ENCODE measurements around the gene CYTH2.

Gene CYTH2

DNA sequence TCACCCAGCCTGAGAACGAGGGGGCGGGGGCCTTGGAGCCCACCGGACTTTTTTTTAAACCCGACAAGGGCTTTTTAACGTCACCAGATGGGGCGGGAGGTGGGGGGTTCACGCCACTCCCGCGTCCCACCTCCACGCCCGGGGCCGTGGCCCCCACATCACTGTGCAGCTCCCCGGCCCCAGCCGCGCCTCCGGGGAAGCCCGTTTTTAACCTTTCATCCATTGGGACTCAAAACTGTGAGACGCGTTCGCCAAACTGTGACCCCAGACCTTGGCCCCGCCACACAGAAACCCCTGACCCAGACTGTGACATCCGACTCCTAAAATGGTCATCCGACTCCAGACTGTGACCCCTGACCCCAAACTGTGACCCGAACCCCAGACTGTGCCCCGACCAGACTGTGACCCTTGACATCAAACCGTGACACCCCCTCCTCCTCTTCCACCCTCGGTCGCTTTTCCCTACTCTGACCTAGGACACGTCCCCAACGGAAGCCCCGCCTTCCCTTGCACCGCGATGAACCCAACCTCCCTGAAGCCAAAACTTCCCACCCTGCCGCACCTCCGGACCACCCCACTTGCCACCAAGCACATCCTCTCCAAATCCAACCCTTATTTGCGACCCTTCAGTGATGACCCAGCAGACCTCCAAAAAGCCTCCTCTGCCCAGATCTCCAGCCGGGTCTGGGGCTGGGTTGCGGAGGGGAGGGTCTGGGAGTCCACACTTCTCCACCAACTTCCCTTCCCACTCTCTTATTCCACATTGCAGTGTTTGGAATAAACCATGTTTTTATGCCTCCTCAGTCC, 24.8 kb upstream of the CYTH2 start:
- H3K4me3 ChIP-seq (ENCODE audit: low read depth in 1 of 2, low read length in 2 of 2) = peak overlapping the region; percentile 1 to 97
- H3K9ac ChIP-seq (ENCODE audit: low read length) = no peak overlapping the region
- peaks cover 15 to 26% of the 10 kb centered on the region in 2 donors for H3K27me3 ChIP-seq (ENCODE audit: control insufficient read depth in 1 of 2, insufficient read depth in 2 of 2, low read length in 2 of 2)
- H3K9me3 ChIP-seq (ENCODE audit: low read length) = no peaks in the 10 kb centered on the region
- H3K27ac ChIP-seq (ENCODE audit: low read depth, low read length) = no peak overlapping the region
- H3K4me1 ChIP-seq (ENCODE audit: insufficient read depth, low read length) = peaks cover 20% of the 10 kb centered on the region
- H3K36me3 ChIP-seq (ENCODE audit: insufficient read depth, low read length) = peaks cover 13% of the 10 kb centered on the region

DNA sequence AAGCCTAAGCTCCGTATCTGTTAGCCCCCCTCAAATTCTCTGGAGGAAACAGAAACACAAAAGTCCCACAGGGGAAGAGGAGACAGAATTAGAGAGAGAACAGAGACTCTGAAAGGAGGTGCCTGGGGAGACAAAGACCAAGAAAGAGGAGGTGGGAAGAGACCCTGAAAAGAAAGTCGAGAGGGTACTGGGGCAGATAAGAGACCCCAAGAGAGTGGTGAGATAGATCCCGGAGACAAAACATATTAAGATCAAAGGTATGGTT, 24.3 kb upstream of the CYTH2 start:
- H3K9ac ChIP-seq (ENCODE audit: low read length) = no peak overlapping the region
- peak overlapping the region; percentile 1 to 97 for H3K4me3 ChIP-seq (ENCODE audit: low read depth in 1 of 2, low read length in 2 of 2)
- H3K36me3 ChIP-seq (ENCODE audit: insufficient read depth, low read length) = peaks cover 15% of the 10 kb centered on the region
- peaks cover 20% of the 10 kb centered on the region for H3K4me1 ChIP-seq (ENCODE audit: insufficient read depth, low read length)
- peaks cover 15 to 26% of the 10 kb centered on the region in 2 donors for H3K27me3 ChIP-seq (ENCODE audit: control insufficient read depth in 1 of 2, insufficient read depth in 2 of 2, low read length in 2 of 2)
- H3K27ac ChIP-seq (ENCODE audit: low read depth, low read length) = no peak overlapping the region
- no peaks in the 10 kb centered on the region for H3K9me3 ChIP-seq (ENCODE audit: low read length)

DNA sequence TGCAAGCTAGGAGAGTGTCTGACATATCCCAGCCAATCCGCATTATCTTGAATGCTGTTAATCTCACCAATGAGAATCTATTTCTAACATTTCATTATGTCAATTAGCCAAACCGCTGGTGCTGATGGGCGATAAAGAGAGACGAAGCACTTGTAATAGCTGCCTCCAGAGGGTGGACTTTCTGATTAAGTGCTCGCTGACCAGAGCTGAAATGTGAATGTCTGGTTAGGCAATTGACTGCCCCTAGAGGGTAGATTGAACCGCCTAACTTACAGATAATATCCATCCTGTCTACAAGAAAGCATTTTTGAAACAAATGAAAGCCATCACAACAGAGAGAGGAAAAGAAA, 23.9 kb upstream of the CYTH2 start:
- no peaks in the 10 kb centered on the region for H3K9me3 ChIP-seq (ENCODE audit: low read length)
- peaks cover 19% of the 10 kb centered on the region for H3K36me3 ChIP-seq (ENCODE audit: insufficient read depth, low read length)
- H3K27ac ChIP-seq (ENCODE audit: low read depth, low read length) = peak overlapping the region; percentile 90
- peaks cover 15 to 26% of the 10 kb centered on the region in 2 donors for H3K27me3 ChIP-seq (ENCODE audit: control insufficient read depth in 1 of 2, insufficient read depth in 2 of 2, low read length in 2 of 2)
- H3K4me3 ChIP-seq (ENCODE audit: low read depth in 1 of 2, low read length in 2 of 2) = peak overlapping the region; percentile 76 to 97
- peak overlapping the region; percentile 73 for H3K9ac ChIP-seq (ENCODE audit: low read length)
- H3K4me1 ChIP-seq (ENCODE audit: insufficient read depth, low read length) = peaks cover 20% of the 10 kb centered on the region

DNA sequence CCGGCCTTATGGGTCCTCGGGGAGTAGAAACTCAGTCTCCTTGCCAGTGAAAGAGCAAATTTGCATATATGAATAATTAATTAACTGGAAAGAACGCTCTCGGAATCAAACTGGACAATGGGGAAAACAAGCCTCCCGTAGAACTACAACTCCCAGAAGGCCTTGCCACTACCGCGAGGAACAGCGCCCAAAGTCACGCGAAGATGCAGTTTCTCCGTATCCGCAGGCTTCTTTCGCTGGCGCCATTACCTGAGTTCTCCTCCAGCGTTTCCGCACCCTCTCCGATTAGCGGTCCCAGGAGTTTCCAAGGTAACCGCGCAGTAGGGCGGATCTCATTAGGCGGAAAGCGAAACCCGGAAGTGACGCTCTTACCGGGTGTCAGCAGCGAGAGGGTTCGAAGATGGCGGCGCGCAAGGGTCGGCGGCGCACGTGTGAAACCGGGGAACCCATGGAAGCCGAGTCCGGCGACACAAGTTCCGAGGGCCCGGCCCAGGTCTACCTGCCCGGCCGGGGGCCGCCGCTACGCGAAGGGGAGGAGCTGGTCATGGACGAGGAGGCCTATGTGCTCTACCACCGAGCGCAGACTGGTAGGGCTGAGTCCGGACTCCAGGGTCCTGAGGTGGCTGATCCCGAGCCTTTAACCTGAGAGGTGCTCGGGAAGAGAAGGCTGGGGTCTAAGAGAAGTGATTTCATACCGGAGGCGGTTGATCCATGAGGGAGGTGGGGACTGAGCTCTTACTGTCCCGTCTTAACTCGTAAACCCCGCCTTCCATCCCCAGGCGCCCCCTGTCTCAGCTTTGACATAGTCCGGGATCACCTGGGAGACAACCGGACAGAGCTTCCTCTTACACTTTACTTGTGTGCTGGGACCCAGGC, 23.3 kb upstream of the CYTH2 start, which contains the start of gene GRWD1:
GRWD1 (plus strand) TSS at position 378 of the 876 bp plus-strand sequence; CDS start at position 401, 23 bp downstream.
- Histone ChIP-seq H3K36me3 (ENCODE audit: insufficient read depth, low read length) (peaks cover 25% of the 10 kb centered on the region), H3K27me3 (ENCODE audit: control insufficient read depth in 1 of 2, insufficient read depth in 2 of 2, low read length in 2 of 2) (peaks cover 15 to 26% of the 10 kb centered on the region in 2 donors), H3K9ac (ENCODE audit: low read length) (peak within 1 kb of the TSS; percentile 73), H3K4me3 (ENCODE audit: low read depth in 1 of 2, low read length in 2 of 2) (peak within 1 kb of the TSS; percentile 76 to 97), H3K4me1 (ENCODE audit: insufficient read depth, low read length) (peaks cover 20% of the 10 kb centered on the region), H3K27ac (ENCODE audit: low read depth, low read length) (peak within 1 kb of the TSS; percentile 90), H3K9me3 (ENCODE audit: low read length) (no peaks in the 10 kb centered on the region)

DNA sequence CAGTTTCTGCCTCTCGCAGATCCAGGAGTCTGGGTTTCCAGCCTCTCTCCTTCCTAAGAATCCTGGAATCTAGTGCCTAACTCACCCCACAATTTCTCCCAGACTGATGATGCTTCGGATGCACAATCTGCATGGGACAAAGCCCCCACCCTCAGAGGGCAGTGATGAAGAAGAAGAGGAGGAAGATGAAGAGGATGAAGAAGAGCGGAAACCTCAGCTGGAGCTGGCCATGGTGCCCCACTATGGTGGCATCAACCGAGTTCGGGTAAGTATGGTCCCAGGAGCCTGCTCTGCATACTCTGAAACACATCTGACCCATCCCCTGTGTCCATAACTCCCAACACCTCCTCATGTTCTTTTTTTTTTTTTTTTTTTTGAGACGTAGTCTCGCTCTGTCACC, 22.6 kb upstream of the CYTH2 start:
- H3K9ac ChIP-seq (ENCODE audit: low read length) = peak overlapping the region; percentile 73
- no peaks in the 10 kb centered on the region for H3K9me3 ChIP-seq (ENCODE audit: low read length)
- H3K36me3 ChIP-seq (ENCODE audit: insufficient read depth, low read length) = peaks cover 32% of the 10 kb centered on the region
- H3K27me3 ChIP-seq (ENCODE audit: control insufficient read depth in 1 of 2, insufficient read depth in 2 of 2, low read length in 2 of 2) = peaks cover 15 to 20% of the 10 kb centered on the region in 2 donors
- H3K4me1 ChIP-seq (ENCODE audit: insufficient read depth, low read length) = peaks cover 20% of the 10 kb centered on the region
- H3K27ac ChIP-seq (ENCODE audit: low read depth, low read length) = no peak overlapping the region
- peak overlapping the region; percentile 76 to 97 for H3K4me3 ChIP-seq (ENCODE audit: low read depth in 1 of 2, low read length in 2 of 2)

DNA sequence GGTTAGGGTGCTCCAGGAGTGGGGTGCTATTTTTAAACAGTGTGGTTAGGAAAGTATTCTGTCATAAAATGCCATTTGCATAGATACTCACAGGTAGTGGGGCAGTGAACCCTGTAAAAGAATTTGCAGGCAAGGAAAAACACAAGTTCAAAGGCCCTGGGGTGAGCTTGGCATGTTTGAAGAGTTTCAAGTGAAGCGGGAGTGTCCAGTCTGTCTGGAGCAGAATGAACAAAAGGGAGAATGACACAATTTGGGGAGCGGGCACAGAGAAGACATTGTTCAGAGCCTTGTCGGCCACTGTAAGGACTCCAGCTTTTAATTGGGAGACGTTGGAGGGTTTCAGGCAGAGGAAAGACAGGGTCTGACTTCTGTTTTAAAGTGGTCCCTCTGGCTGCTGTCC, 20.6 kb upstream of the CYTH2 start:
- Histone ChIP-seq H3K9me3 (ENCODE audit: low read length) (no peaks in the 10 kb centered on the region), H3K4me3 (ENCODE audit: low read depth in 1 of 2, low read length in 2 of 2) (no peak overlapping the region), H3K36me3 (ENCODE audit: insufficient read depth, low read length) (peaks cover 43% of the 10 kb centered on the region), H3K4me1 (ENCODE audit: insufficient read depth, low read length) (peaks cover 20% of the 10 kb centered on the region), H3K27me3 (ENCODE audit: control insufficient read depth in 1 of 2, insufficient read depth in 2 of 2, low read length in 2 of 2) (peaks cover 8 to 11% of the 10 kb centered on the region in 2 donors), H3K27ac (ENCODE audit: low read depth, low read length) (no peak overlapping the region), H3K9ac (ENCODE audit: low read length) (no peak overlapping the region)

DNA sequence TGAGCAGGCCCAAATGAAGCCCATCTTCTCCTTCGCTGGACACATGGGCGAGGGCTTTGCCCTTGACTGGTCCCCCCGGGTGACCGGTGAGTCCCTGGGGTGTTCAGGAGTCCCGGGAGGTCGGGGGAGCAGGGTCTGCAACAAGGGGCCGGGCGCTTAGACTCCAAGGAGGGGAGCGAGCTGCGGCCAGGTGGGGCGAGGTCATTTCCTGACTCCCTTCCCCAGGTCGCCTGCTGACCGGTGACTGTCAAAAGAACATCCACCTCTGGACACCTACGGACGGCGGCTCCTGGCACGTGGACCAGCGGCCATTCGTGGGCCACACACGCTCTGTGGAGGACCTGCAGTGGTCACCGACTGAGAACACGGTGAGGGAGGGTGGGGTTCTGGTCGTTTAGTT, 18.7 kb upstream of the CYTH2 start:
- H3K36me3 ChIP-seq (ENCODE audit: insufficient read depth, low read length) = peaks cover 44% of the 10 kb centered on the region
- H3K9ac ChIP-seq (ENCODE audit: low read length) = no peak overlapping the region

DNA sequence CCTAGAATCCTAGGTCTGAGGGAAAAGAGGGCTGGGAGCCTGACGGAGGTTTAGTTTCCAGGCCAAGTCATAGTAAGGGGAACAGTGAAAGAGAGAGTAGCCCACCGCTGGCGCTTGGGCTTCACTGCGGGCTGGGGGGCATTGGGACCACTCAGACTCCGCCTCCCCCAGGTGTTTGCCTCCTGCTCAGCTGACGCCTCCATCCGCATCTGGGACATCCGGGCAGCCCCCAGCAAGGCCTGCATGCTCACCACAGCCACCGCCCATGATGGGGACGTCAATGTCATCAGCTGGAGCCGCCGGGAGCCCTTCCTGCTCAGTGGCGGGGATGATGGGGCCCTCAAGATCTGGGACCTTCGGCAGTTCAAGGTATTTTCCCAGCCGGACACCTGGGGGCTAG, 18.3 kb upstream of the CYTH2 start:
- H3K4me3 ChIP-seq (ENCODE audit: low read depth in 1 of 2, low read length in 2 of 2) = no peak overlapping the region
- H3K27me3 ChIP-seq (ENCODE audit: control insufficient read depth in 1 of 2, insufficient read depth in 2 of 2, low read length in 2 of 2) = no peaks in the 10 kb centered on the region
- no peak overlapping the region for H3K27ac ChIP-seq (ENCODE audit: low read depth, low read length)
- H3K36me3 ChIP-seq (ENCODE audit: insufficient read depth, low read length) = peaks cover 44% of the 10 kb centered on the region
- H3K9me3 ChIP-seq (ENCODE audit: low read length) = no peaks in the 10 kb centered on the region
- H3K4me1 ChIP-seq (ENCODE audit: insufficient read depth, low read length) = peaks cover 7% of the 10 kb centered on the region
- H3K9ac ChIP-seq (ENCODE audit: low read length) = no peak overlapping the region

More for the DNA sequence above, 18.7 kb upstream of the CYTH2 start:
- H3K4me3 ChIP-seq (ENCODE audit: low read depth in 1 of 2, low read length in 2 of 2) = no peak overlapping the region
- no peaks in the 10 kb centered on the region for H3K9me3 ChIP-seq (ENCODE audit: low read length)
- H3K27me3 ChIP-seq (ENCODE audit: control insufficient read depth in 1 of 2, insufficient read depth in 2 of 2, low read length in 2 of 2) = no peaks in the 10 kb centered on the region
- H3K27ac ChIP-seq (ENCODE audit: low read depth, low read length) = no peak overlapping the region
- H3K4me1 ChIP-seq (ENCODE audit: insufficient read depth, low read length) = peaks cover 7% of the 10 kb centered on the region

DNA sequence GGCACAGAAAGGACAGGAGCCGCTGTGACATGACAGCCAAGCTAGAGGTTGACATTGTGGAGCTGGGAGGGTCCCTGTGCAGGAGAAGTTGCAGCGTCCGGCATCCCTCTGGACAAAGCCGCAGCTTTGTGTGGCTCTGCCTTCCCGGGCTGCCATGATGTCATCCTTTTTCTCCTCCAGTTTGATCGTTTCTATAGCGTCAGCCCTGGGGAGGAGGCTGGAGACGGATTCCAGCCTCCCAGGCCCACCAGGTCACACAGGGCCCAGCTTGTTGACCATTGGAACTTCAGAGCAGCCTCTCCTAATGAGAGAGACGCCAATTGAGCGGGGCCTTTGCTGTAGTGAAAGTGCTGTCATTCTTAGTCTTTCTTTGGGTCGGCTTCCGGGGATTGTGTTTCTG, 17.5 kb upstream of the CYTH2 start:
- H3K36me3 ChIP-seq (ENCODE audit: insufficient read depth, low read length) = peaks cover 44% of the 10 kb centered on the region
- H3K4me1 ChIP-seq (ENCODE audit: insufficient read depth, low read length) = peaks cover 1% of the 10 kb centered on the region
- H3K9me3 ChIP-seq (ENCODE audit: low read length) = no peaks in the 10 kb centered on the region
- no peaks in the 10 kb centered on the region for H3K27me3 ChIP-seq (ENCODE audit: control insufficient read depth in 1 of 2, insufficient read depth in 2 of 2, low read length in 2 of 2)
- no peak overlapping the region for H3K4me3 ChIP-seq (ENCODE audit: low read depth in 1 of 2, low read length in 2 of 2)
- no peak overlapping the region for H3K9ac ChIP-seq (ENCODE audit: low read length)
- no peak overlapping the region for H3K27ac ChIP-seq (ENCODE audit: low read depth, low read length)

DNA sequence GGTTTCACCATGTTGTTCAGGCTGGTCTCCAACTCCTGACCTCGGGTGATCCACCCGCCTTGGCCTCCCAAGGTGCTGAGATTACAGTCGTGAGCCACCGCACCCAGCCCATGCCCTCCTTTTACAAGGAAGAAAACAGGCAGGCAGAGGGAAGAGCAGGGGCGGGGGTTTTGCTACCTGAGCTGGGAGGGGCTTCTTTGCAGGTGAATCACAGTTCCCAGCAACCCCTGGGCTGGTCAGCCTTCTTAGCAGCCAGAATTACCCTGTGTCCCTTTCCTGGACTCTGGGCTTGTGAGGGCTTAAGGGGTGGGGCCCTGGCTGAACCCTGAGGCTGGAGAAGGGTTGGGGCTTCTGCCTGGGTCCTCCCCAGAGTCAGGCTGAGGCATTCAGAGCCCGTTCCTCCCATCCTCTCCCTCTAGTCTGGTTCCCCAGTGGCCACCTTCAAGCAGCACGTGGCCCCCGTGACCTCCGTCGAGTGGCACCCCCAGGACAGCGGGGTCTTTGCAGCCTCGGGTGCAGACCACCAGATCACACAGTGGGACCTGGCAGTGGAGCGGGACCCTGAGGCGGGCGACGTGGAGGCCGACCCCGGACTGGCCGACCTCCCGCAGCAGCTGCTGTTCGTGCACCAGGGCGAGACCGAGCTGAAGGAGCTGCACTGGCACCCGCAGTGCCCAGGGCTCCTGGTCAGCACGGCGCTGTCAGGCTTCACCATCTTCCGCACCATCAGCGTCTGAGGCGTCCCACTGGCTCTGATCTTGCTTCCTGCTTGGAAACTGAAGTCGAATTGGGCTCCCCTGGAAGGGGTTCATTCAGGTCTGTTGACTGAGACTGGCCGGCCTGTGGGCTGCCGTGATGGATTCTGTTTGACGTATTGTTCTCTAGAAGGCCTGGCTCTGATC, 16.6 kb upstream of the CYTH2 start:
- Histone ChIP-seq H3K27ac (ENCODE audit: low read depth, low read length) (no peak overlapping the region), H3K4me1 (ENCODE audit: insufficient read depth, low read length) (no peaks in the 10 kb centered on the region), H3K9me3 (ENCODE audit: low read length) (no peaks in the 10 kb centered on the region), H3K27me3 (ENCODE audit: control insufficient read depth in 1 of 2, insufficient read depth in 2 of 2, low read length in 2 of 2) (no peaks in the 10 kb centered on the region), H3K9ac (ENCODE audit: low read length) (no peak overlapping the region), H3K36me3 (ENCODE audit: insufficient read depth, low read length) (peaks cover 41% of the 10 kb centered on the region), H3K4me3 (ENCODE audit: low read depth in 1 of 2, low read length in 2 of 2) (no peak overlapping the region)

All from muscle layer of colon (tissue), 2 donors.